ENCODE results near the gene COL5A1. TPM values are rescaled to one million over a fixed set of nuclear protein-coding genes. Genes with fewer than 3 reads are reported as not detected.

COL5A1 gene
- total and polyA plus RNA-seq, 2 experiments from 2014 or later, result 211 to 812 TPM

DNA sequence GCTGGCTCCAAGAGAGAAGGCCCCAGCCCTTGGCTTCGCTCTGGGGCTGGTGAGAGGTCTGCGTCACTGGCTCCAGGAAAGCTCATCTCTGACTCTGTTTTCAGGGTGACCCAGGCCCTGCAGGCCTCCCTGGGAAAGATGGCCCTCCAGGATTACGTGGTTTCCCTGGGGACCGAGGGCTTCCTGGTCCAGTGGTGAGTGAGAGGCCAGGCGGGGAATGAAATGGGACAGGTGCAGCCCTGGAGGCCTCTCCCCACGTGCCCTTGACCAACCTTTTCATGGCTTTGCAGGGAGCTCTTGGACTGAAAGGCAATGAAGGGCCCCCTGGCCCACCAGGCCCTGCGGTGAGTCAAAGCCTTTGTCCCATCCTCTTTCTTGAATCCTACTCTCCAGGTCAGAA lies 163.3 kb downstream of the COL5A1 start:
- peaks cover 70% of the 10 kb centered on the region for H3F3A ChIP-seq (ENCODE audit: insufficient read depth)
- H3K4me2 ChIP-seq (ENCODE audit: unreplicated experiment), result no peak overlapping the region
- no peak overlapping the region for H3K27ac ChIP-seq
- no peaks in the 10 kb centered on the region for H3K9me2 ChIP-seq (ENCODE audit: insufficient read depth)
- H3K9ac ChIP-seq, result no peak overlapping the region
- no peak overlapping the region for H3K4me3 ChIP-seq
- WGBS, 2 experiments (ENCODE audit: low coverage in 1 of 2, low lambda C conversion rate in 2 of 2, missing lambda C conversion rate in 2 of 2), result 88 to 92% methylated on average over 7 of the region's 7 CpGs
- no peaks in the 10 kb centered on the region for H3K9me3 ChIP-seq (ENCODE audit: low read depth)
- no peaks in the 10 kb centered on the region for H4K20me1 ChIP-seq (ENCODE audit: insufficient read depth)
- no peak for DNase-seq
- peaks cover 13% of the 10 kb centered on the region; the same call in 1 of the 2 replicates for H3K4me1 ChIP-seq (ENCODE audit: insufficient read depth)
- peaks cover 4% of the 10 kb centered on the region for H3K79me2 ChIP-seq (ENCODE audit: insufficient read depth)
- in situ Hi-C loops (cut with MboI), result no loop called here
- TF ChIP-seq EZH2 (IDR thresholded peaks at IDR 0.05; ENCODE audit: insufficient read depth, poor library complexity, severe bottlenecking) (no peak), EZH2phosphoT487 (IDR thresholded peaks at IDR 0.05; ENCODE audit: insufficient read depth, low read depth) (no peak)
- no peaks in the 10 kb centered on the region for H3K27me3 ChIP-seq (replicated peaks; ENCODE audit: insufficient read depth)
- peaks cover 70% of the 10 kb centered on the region for H3K36me3 ChIP-seq (ENCODE audit: low read depth)
- no peak overlapping the region for H2AFZ ChIP-seq

DNA sequence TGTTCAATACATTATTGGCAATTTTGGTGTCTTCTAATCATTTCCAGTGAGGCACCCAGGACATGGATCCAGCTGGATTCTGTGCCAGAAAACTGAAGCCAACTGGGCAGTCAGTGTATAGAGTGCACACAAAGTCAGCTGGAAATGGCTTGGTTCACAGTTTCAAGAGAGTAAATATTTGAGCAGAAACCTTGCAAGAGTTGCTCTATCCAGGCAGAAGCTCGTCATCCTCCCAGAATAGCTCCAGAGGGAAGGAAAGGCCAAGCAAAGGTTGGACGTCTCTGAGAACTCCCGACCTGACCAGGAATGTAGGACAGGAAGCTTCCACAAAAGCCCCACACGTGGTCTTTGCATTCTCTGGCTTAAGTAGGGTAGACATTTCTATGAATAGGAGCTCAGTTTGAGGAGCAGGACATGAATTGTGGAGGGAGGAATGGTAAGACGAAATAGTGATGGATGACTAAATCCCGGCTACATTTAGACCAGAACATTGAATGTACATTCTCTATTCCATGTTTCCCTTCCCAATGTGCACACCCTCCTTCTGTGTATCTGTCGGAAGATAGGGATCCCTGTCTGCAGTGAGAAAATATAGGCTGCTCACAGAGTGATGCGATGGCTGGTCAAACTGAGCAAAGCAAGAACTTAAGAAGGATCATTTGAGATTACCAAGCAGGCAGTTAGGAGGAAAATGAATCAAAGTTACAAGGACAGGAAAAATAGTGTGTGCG lies 166.3 kb downstream of the COL5A1 start:
- no peaks in the 10 kb centered on the region for H4K20me1 ChIP-seq (ENCODE audit: insufficient read depth)
- no peak overlapping the region for H2AFZ ChIP-seq
- DNase-seq, result peak; percentile 57
- no peaks in the 10 kb centered on the region for H3K9me3 ChIP-seq (ENCODE audit: low read depth)
- H3F3A ChIP-seq (ENCODE audit: insufficient read depth), result peaks cover 93% of the 10 kb centered on the region
- H3K79me2 ChIP-seq (ENCODE audit: insufficient read depth), result no peaks in the 10 kb centered on the region; the same call in 1 of the 2 replicates
- H3K4me1 ChIP-seq (ENCODE audit: insufficient read depth), result peaks cover 34% of the 10 kb centered on the region
- 56 to 60% methylated on average over 9 of the region's 9 CpGs for WGBS, 2 experiments (ENCODE audit: low coverage in 1 of 2, low lambda C conversion rate in 2 of 2, missing lambda C conversion rate in 2 of 2)
- H3K36me3 ChIP-seq (ENCODE audit: low read depth), result peaks cover 66% of the 10 kb centered on the region
- H3K27me3 ChIP-seq (replicated peaks; ENCODE audit: insufficient read depth), result no peaks in the 10 kb centered on the region
- H3K9ac ChIP-seq, result peak overlapping the region; percentile 28; the same call in 1 of the 2 replicates
- no peak for TF ChIP-seq EZH2phosphoT487 (IDR thresholded peaks at IDR 0.05; ENCODE audit: insufficient read depth, low read depth)
- TF ChIP-seq EZH2 (IDR thresholded peaks at IDR 0.05; ENCODE audit: insufficient read depth, poor library complexity, severe bottlenecking), result no peak
- in situ Hi-C loops (cut with MboI), result no loop called here
- peak overlapping the region; percentile 55 for H3K27ac ChIP-seq
- H3K4me3 ChIP-seq, result no peak overlapping the region
- H3K9me2 ChIP-seq (ENCODE audit: insufficient read depth), result no peaks in the 10 kb centered on the region
- H3K4me2 ChIP-seq (ENCODE audit: unreplicated experiment), result no peak overlapping the region

DNA sequence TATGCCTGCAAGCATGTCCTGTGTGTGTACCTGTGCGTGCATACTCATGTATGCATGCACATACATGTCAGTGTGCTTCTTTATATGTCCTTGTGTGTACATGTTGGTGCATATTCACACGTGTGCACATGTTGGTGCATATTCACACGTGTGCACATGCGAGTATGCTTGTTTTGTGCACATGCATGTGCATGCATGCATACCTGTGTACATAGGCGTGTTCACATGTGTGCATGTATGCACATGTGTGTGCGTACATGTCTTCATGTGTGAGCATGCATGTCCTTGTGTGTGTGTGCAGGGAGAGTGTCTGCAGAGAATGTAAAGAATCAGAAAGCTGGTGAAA lies 166.8 kb downstream of the COL5A1 start:
- in situ Hi-C loops (cut with MboI), result no loop called here
- peak overlapping the region; percentile 55 for H3K27ac ChIP-seq
- H3K9ac ChIP-seq, result no peak overlapping the region
- no peak overlapping the region for H2AFZ ChIP-seq
- peaks cover 34% of the 10 kb centered on the region for H3K4me1 ChIP-seq (ENCODE audit: insufficient read depth)
- WGBS, 2 experiments (ENCODE audit: low coverage in 1 of 2, low lambda C conversion rate in 2 of 2, missing lambda C conversion rate in 2 of 2), result 91 to 94% methylated on average over 6 of the region's 6 CpGs
- no peaks in the 10 kb centered on the region for H3K9me3 ChIP-seq (ENCODE audit: low read depth)
- no peak for DNase-seq
- H3K79me2 ChIP-seq (ENCODE audit: insufficient read depth), result no peaks in the 10 kb centered on the region; the same call in 1 of the 2 replicates
- no peak overlapping the region for H3K4me2 ChIP-seq (ENCODE audit: unreplicated experiment)
- H3K9me2 ChIP-seq (ENCODE audit: insufficient read depth), result no peaks in the 10 kb centered on the region
- no peaks in the 10 kb centered on the region for H3K27me3 ChIP-seq (replicated peaks; ENCODE audit: insufficient read depth)
- H4K20me1 ChIP-seq (ENCODE audit: insufficient read depth), result no peaks in the 10 kb centered on the region
- TF ChIP-seq EZH2 (IDR thresholded peaks at IDR 0.05; ENCODE audit: insufficient read depth, poor library complexity, severe bottlenecking) (no peak), EZH2phosphoT487 (IDR thresholded peaks at IDR 0.05; ENCODE audit: insufficient read depth, low read depth) (no peak)
- H3F3A ChIP-seq (ENCODE audit: insufficient read depth), result peaks cover 94% of the 10 kb centered on the region
- no peak overlapping the region for H3K4me3 ChIP-seq
- peaks cover 64% of the 10 kb centered on the region for H3K36me3 ChIP-seq (ENCODE audit: low read depth)

DNA sequence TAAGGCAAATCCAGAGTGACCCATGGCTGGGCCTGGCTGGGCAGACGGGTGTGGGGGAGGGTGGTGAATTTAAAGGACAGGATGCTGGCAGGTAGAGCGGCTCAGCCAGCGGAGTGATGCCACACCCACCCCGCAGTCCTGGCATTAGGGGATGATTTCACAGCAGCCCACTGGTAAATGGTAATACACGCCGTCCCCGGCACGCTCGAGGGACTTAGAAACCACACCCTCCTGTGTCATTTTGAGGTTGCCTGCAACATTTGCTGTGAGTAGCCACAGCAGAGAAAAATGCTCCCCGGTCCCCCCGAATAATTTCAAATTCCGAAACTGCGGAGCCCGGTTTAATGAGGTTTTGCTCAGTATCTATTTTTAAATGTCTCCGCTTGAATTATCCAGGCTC lies 167.7 kb downstream of the COL5A1 start:
- TF ChIP-seq EZH2 (IDR thresholded peaks at IDR 0.05; ENCODE audit: insufficient read depth, poor library complexity, severe bottlenecking) (no peak), EZH2phosphoT487 (IDR thresholded peaks at IDR 0.05; ENCODE audit: insufficient read depth, low read depth) (no peak)
- in situ Hi-C loops (cut with MboI), result no loop called here
- no peaks in the 10 kb centered on the region; the same call in 1 of the 2 replicates for H3K79me2 ChIP-seq (ENCODE audit: insufficient read depth)
- DNase-seq, result no peak
- H3K9me3 ChIP-seq (ENCODE audit: low read depth), result no peaks in the 10 kb centered on the region
- no peak overlapping the region for H3K4me2 ChIP-seq (ENCODE audit: unreplicated experiment)
- H2AFZ ChIP-seq, result no peak overlapping the region
- no peaks in the 10 kb centered on the region for H4K20me1 ChIP-seq (ENCODE audit: insufficient read depth)
- peaks cover 94% of the 10 kb centered on the region for H3F3A ChIP-seq (ENCODE audit: insufficient read depth)
- H3K4me3 ChIP-seq, result no peak overlapping the region
- peaks cover 36% of the 10 kb centered on the region for H3K4me1 ChIP-seq (ENCODE audit: insufficient read depth)
- H3K9ac ChIP-seq, result 0 out of 2 replicates have a peak overlapping the region, but pooled peaks have one; percentile 10
- peaks cover 61% of the 10 kb centered on the region for H3K36me3 ChIP-seq (ENCODE audit: low read depth)
- no peaks in the 10 kb centered on the region for H3K27me3 ChIP-seq (replicated peaks; ENCODE audit: insufficient read depth)
- H3K27ac ChIP-seq, result peak overlapping the region; percentile 95
- H3K9me2 ChIP-seq (ENCODE audit: insufficient read depth), result no peaks in the 10 kb centered on the region
- 60 to 65% methylated on average over 15 of the region's 15 CpGs for WGBS, 2 experiments (ENCODE audit: low coverage in 1 of 2, low lambda C conversion rate in 2 of 2, missing lambda C conversion rate in 2 of 2)
